Suprapubic skin (tissue), 4 donors: ENCODE measurements around the gene ANKH. TPM values are rescaled to one million over a fixed set of nuclear protein-coding genes. Genes with fewer than 3 reads are reported as not detected.

Source experiments
- DNase-seq, 2 donors: peaks; one replicate each; pipeline ENCODE4 v3.0.0-alpha.2; 2019; ENCODE audit warnings: low spot score in 2 of 2
- H3K27ac ChIP-seq: fragments of 200-600 bp; sonication (generic); one replicate; pipeline ENCODE4 v1.5.1; 2019
- H3K27me3 ChIP-seq: fragments of 200-600 bp; sonication (generic); one replicate; pipeline ENCODE4 v1.5.1; 2019
- H3K36me3 ChIP-seq: fragments of 200-600 bp; sonication (generic); one replicate; pipeline ENCODE4 v1.5.1; 2019
- H3K4me1 ChIP-seq: fragments of 200-600 bp; sonication (generic); one replicate; pipeline ENCODE4 v1.5.1; 2019
- H3K4me3 ChIP-seq: fragments of 200-600 bp; sonication (generic); one replicate; pipeline ENCODE4 v1.5.1; 2019; ENCODE audit warnings: mild to moderate bottlenecking
- H3K9me3 ChIP-seq: fragments of 200-600 bp; sonication (generic); one replicate; pipeline ENCODE4 v1.5.1; 2019
- EP300 ChIP-seq: sonication (generic); formaldehyde crosslinking; IDR thresholded peaks from one replicate; pipeline ENCODE4 v1.6.1; 2017; ENCODE audit warnings: antibody characterized with exemption
- POLR2A ChIP-seq, 2 donors: fragments of 450-650 bp; IDR thresholded peaks; one replicate each; pipeline ENCODE4 v1.6.1; 2017; ENCODE audit warnings: antibody characterized with exemption in 2 of 2, mild to moderate bottlenecking in 2 of 2, moderate library complexity in 2 of 2
- POLR2AphosphoS5 ChIP-seq, 3 donors: sonication (generic); formaldehyde crosslinking; IDR thresholded peaks; one replicate each; pipeline ENCODE4 v1.6.1; 2017; ENCODE audit warnings: antibody characterized with exemption in 3 of 3
- WGBS: methylation state at CpG from one replicate; pipeline ENCODE4 v1.1.5; 2018; 5-methylcytosine and 5-hydroxymethylcytosine counted together
- total RNA-seq, 4 donors: library from RNA; depleted of rRNA; stranded (reverse); fragments of >200 nt; gene quantifications; one replicate each; pipeline ENCODE4 v1.1.0, GENCODE V29; 2016
- TF ChIP-seq, protein P1 (sequence below), 2 donors: fragments of 200-600 bp in 1 of 2; fragments of 450-650 bp in 1 of 2; sonication (generic) in 1 of 2; IDR thresholded peaks; one replicate each; pipeline ENCODE4 v1.5.1; 2016 to 2019; ENCODE audit warnings: antibody characterized with exemption in 2 of 2, mild to moderate bottlenecking in 1 of 2, moderate library complexity in 1 of 2

ANKH gene
- total RNA-seq, 4 donors from 2014 or later: 59.8 to 86.1 (median 70.4) TPM

DNA sequence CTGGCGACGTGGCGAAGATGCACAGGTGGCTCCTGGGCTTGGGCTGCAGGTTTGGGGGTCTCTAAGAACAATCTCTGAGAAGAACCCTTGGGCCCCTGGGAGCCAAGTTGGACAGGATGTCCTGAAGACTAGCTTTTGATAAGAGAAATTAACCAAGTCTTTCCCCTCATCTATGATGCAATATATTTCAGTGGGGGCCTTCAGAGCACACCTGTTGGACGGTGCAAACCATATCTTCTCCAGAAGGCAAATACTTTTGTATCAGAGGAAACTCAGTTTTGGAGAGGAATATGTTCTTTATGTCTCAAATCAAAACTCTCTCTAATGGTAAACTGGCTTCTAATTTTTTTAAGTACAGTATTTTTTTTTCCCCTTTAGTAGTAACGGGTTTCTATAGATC, 178.5 kb downstream of the ANKH start:
- Histone ChIP-seq H3K9me3 (no peaks in the 10 kb centered on the region), H3K27ac (no peak overlapping the region), H3K27me3 (no peaks in the 10 kb centered on the region), H3K4me3 (no peak overlapping the region), H3K4me1 (peaks cover 7% of the 10 kb centered on the region), H3K36me3 (peaks cover 78% of the 10 kb centered on the region)
- over 99% methylated on average over 5 of the region's 5 CpGs for WGBS
- TF ChIP-seq EP300 (no peak), POLR2A (IDR thresholded peaks at IDR 0.05) (no peak), POLR2AphosphoS5 (IDR thresholded peaks at IDR 0.05) (no peak)
- TF ChIP-seq, protein P1, sequence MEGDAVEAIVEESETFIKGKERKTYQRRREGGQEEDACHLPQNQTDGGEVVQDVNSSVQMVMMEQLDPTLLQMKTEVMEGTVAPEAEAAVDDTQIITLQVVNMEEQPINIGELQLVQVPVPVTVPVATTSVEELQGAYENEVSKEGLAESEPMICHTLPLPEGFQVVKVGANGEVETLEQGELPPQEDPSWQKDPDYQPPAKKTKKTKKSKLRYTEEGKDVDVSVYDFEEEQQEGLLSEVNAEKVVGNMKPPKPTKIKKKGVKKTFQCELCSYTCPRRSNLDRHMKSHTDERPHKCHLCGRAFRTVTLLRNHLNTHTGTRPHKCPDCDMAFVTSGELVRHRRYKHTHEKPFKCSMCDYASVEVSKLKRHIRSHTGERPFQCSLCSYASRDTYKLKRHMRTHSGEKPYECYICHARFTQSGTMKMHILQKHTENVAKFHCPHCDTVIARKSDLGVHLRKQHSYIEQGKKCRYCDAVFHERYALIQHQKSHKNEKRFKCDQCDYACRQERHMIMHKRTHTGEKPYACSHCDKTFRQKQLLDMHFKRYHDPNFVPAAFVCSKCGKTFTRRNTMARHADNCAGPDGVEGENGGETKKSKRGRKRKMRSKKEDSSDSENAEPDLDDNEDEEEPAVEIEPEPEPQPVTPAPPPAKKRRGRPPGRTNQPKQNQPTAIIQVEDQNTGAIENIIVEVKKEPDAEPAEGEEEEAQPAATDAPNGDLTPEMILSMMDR (IDR thresholded peaks at IDR 0.05): no peak
- DNase-seq: no peak

DNA sequence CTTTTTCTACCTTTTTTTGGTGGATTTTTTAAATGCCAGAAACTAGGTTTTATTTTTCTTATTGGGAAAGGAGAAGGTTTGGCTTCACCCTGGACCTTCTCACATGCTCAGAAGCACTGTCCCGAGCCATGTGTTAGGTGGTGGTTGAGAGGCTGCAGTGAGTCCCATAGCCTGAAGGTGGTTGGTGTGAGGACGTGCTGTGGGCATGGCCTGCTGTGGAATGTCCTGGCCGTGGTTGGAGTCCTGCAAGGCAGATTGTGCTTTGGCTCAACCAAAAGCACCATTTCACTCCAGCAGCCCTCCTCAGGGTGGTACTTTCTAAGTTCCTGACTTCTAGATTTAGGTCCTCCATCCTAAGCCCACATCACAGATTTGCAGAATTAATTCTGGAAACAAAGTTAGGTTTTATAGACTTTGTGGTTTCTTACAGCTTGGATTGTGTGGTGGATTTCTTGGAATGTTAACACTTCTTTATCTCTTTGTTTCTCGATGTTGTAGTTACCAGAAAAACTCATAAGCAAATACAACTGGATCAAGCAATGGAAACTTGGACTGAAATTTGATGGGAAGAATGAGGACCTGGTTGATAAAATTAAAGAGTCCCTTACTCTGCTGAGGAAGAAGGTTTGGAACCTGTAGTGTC, 184.4 kb downstream of the ANKH start:
- Histone ChIP-seq H3K27ac (peak overlapping the region; percentile 1), H3K4me1 (peaks cover 32% of the 10 kb centered on the region), H3K36me3 (peaks cover 60% of the 10 kb centered on the region), H3K9me3 (no peaks in the 10 kb centered on the region), H3K4me3 (no peak overlapping the region), H3K27me3 (no peaks in the 10 kb centered on the region)
- TF ChIP-seq, protein P1 (IDR thresholded peaks at IDR 0.05): no peak
- TF ChIP-seq EP300 (no peak), POLR2A (IDR thresholded peaks at IDR 0.05) (no peak), POLR2AphosphoS5 (IDR thresholded peaks at IDR 0.05) (no peak)
- WGBS: 33% methylated on average over 4 of the region's 4 CpGs
- no peak for DNase-seq

DNA sequence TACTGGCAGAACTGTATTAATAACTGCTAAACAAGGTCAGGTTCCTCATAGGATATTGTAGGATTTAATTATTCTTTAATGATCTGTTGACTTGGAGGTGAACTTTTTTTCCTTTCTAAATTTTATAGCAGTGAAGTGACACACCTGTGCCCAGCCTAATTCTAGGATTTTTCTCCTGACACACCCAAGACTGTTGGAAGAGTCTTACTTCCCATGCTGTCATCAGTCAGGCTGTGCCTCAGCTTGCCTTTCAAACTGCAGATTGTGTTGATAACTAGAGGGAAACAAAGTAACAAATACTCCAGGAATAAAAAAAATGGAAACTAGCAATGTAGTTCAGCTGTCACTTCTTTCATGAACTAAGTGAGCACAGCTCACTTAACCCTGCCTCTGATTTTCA, 185.1 kb downstream of the ANKH start:
- no peak for DNase-seq
- H3K4me3 ChIP-seq: no peak overlapping the region
- no peaks in the 10 kb centered on the region for H3K9me3 ChIP-seq
- peaks cover 60% of the 10 kb centered on the region for H3K36me3 ChIP-seq
- peak overlapping the region; percentile 1 for H3K27ac ChIP-seq
- H3K4me1 ChIP-seq: peaks cover 32% of the 10 kb centered on the region
- H3K27me3 ChIP-seq: no peaks in the 10 kb centered on the region
- TF ChIP-seq, protein P1 (IDR thresholded peaks at IDR 0.05): no peak
- TF ChIP-seq POLR2A (IDR thresholded peaks at IDR 0.05): no peak
- TF ChIP-seq EP300: no peak
- TF ChIP-seq POLR2AphosphoS5 (IDR thresholded peaks at IDR 0.05): no peak

DNA sequence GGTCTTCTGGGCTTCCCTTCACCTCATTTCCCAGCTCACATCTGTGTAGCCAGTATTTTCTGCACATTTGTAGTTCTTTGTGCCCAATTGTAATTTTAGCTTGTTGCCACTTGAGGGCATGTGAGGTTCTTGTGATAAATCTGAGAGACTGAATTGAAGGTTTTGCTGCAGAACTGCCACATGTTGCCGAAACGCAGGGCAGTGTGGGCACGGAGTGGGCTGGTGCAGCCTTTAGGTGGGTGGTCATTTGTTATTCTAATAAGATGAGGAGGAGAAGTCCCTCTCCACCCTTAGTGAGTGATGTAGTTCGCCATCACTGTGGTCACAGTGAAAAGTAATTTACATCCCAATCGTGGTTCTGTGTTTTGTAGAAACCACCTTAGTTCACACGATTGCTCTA, 185.8 kb downstream of the ANKH start:
- Histone ChIP-seq H3K4me1 (peaks cover 32% of the 10 kb centered on the region), H3K36me3 (peaks cover 59% of the 10 kb centered on the region), H3K27ac (peak overlapping the region; percentile 28), H3K27me3 (no peaks in the 10 kb centered on the region), H3K4me3 (no peak overlapping the region), H3K9me3 (no peaks in the 10 kb centered on the region)
- TF ChIP-seq, protein P1 (IDR thresholded peaks at IDR 0.05): peak; percentile 53 to 66
- TF ChIP-seq EP300: no peak
- TF ChIP-seq POLR2AphosphoS5 (IDR thresholded peaks at IDR 0.05): no peak
- TF ChIP-seq POLR2A (IDR thresholded peaks at IDR 0.05): no peak
- DNase-seq: no peak
- 29% methylated on average over 6 of the region's 6 CpGs for WGBS

DNA sequence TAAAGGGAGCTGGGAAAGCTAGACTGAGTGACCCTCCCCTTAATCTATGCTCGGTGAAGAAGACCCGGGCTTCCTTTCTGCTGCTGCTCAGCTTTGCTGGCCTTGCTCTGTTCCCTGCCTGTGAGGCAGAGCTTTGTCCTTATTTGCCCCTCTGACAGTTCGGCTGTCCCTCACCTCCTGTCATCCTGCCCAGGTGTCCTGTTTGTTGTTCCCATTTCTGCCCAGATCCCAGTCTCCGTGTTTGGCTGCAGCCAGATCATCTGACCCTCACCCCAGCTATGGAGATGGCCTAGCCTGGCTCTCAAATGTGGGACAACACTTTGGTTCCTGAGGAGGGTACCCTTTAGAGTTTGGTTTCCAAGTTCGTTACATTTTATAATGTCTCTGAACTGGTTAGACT, 186.8 kb downstream of the ANKH start:
- no peak overlapping the region for H3K4me3 ChIP-seq
- H3K27me3 ChIP-seq: no peaks in the 10 kb centered on the region
- WGBS: 77% methylated on average over 5 of the region's 5 CpGs
- H3K4me1 ChIP-seq: peaks cover 32% of the 10 kb centered on the region
- H3K36me3 ChIP-seq: peaks cover 59% of the 10 kb centered on the region
- no peaks in the 10 kb centered on the region for H3K9me3 ChIP-seq
- no peak for DNase-seq
- TF ChIP-seq POLR2A (IDR thresholded peaks at IDR 0.05) (no peak), EP300 (no peak), POLR2AphosphoS5 (IDR thresholded peaks at IDR 0.05) (no peak)
- TF ChIP-seq, protein P1 (IDR thresholded peaks at IDR 0.05): no peak
- H3K27ac ChIP-seq: peak overlapping the region; percentile 79
